ENCODE data around the gene MEAF6. TPM values are rescaled to one million over a fixed set of nuclear protein-coding genes. Genes with fewer than 3 reads are reported as not detected.

Gene MEAF6
- total RNA-seq, 6 donors from 2014 or later: 59.9 to 131 (median 75.1) TPM

DNA sequence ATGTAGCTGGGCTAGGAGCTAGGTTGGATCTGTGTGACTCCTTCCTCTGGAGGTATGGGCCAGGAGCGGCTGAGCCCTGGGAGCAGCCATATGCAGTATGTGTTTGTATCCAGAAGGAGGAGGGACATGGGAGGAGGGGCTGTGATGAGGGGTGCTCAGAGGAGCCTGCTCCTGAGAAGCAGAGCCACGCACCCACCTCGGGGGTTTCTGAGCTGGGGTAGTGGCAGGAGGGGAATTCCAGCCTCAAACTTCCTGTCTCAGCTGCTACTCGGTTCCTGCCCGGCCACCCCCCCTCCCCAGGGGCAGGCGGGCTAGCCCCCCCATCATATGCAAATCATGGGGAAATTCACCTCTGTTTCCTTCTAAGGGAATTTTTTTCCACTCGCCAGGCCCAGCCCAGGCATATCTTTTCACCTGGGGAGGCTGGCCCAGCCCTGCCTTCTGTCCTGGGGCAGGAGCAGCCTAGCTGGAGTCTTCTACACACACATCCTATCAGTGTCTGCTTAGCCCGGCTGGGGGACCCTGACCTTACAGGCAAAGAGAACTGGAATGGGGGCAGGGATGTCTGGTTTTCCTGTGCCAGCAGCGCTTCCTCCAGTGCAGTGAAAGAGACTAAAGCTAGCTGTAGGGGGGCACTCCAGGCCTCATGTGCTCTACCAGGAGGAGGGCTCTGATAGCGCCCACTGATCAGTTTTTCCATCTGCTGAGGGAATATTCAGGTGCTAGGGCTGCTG lies 37.2 kb downstream of the MEAF6 start:
- H3K27ac ChIP-seq: peak overlapping the region; percentile 96 to 99 (median 96)
- H3K27me3 ChIP-seq: no peaks in the 10 kb centered on the region
- H3K36me3 ChIP-seq: peaks cover 8 to 62% (median 37%) of the 10 kb centered on the region in 4 donors
- H3K9me3 ChIP-seq: no peaks in the 10 kb centered on the region
- H3K4me1 ChIP-seq: peaks cover 70 to 84% (median 81%) of the 10 kb centered on the region in 4 donors
- TF ChIP-seq EP300 (IDR thresholded peaks at IDR 0.05): peak in 1 of 4 donors; percentile 49
- TF ChIP-seq POLR2A (IDR thresholded peaks at IDR 0.05): peak in 2 of 4 donors; percentile 25 to 51
- TF ChIP-seq POLR2AphosphoS5 (IDR thresholded peaks at IDR 0.05): peak; percentile 15 to 71
- TF ChIP-seq, protein P1, sequence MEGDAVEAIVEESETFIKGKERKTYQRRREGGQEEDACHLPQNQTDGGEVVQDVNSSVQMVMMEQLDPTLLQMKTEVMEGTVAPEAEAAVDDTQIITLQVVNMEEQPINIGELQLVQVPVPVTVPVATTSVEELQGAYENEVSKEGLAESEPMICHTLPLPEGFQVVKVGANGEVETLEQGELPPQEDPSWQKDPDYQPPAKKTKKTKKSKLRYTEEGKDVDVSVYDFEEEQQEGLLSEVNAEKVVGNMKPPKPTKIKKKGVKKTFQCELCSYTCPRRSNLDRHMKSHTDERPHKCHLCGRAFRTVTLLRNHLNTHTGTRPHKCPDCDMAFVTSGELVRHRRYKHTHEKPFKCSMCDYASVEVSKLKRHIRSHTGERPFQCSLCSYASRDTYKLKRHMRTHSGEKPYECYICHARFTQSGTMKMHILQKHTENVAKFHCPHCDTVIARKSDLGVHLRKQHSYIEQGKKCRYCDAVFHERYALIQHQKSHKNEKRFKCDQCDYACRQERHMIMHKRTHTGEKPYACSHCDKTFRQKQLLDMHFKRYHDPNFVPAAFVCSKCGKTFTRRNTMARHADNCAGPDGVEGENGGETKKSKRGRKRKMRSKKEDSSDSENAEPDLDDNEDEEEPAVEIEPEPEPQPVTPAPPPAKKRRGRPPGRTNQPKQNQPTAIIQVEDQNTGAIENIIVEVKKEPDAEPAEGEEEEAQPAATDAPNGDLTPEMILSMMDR (IDR thresholded peaks at IDR 0.05): peak in 2 of 6 experiments; percentile 20
- H3K4me3 ChIP-seq: peak overlapping the region; percentile 42 to 92 (median 84)
- DNase-seq (peak; percentile 84 to 90), ATAC-seq (ENCODE audit: low FRiP score in 2 of 2) (no peak)
- 11 to 27% methylated on average over 7 to 10 of the region's 10 CpGs for WGBS, 2 donors

DNA sequence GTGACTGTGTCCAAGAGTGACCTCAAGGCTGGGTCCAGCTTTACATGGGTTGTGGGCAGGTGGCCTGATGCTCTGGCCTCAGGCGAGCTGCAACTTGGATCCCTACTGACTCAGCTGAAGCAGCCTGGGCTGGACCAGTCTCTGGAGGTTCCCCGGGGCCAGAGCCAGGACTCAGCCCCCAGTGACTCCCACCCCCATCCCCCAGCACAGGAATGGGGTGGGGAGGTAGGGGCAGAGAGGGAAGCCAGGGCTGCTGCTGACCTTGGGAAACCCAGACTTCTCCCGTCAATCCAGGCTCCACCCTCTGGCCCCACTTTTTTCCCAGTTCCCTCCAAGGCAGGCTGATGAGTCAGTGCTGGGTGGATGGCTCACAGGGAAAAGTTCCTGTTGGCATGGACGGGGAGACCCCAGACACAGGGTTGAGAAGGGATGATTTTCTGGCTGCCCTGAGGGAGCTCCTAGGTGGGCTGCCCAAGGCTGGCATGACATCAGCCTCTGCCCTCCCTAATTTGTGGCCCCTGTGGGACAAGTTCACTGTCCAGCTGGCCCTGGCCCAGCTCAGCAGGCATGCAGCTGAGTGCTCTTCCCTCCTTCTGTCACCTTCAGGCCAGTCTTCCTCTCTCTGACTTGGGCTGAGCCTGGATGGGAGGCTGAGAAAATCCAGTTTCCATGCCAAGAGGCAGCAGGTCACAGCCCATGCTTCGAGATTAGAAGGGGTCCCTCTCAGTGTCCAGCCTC lies 37.9 kb downstream of the MEAF6 start:
- TF ChIP-seq EP300 (IDR thresholded peaks at IDR 0.05) (peak in 1 of 4 donors; percentile 57), POLR2A (IDR thresholded peaks at IDR 0.05) (peak in 1 of 4 donors; percentile 35), POLR2AphosphoS5 (IDR thresholded peaks at IDR 0.05) (peak; percentile 55 to 78)
- TF ChIP-seq, protein P1 (IDR thresholded peaks at IDR 0.05): no peak

DNA sequence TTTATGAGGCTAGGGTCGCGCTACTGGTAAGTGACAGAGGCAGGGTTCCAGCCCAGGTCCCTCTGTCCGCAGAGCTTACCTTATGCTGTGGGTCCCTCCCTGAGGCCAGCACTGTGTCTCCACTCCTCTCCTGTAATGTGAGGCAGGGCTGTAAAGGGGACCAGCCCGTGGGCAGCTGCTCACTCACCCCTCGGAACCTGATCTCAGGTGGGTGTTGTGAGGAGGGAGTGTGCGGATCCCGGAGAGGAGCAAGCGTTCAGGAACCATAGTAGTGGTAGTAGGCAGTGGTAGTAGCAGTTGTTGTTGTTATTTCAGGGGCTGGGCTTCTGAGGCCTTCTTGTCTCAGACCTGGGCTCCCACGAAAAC lies 38.5 kb downstream of the MEAF6 start:
- 42 to 66% methylated on average over 9 of the region's 9 CpGs for WGBS, 2 donors
- H3K27ac ChIP-seq: peak overlapping the region; percentile 96 to 99 (median 96)
- peak overlapping the region; percentile 75 to 92 (median 84) for H3K4me3 ChIP-seq
- no peaks in the 10 kb centered on the region for H3K27me3 ChIP-seq
- H3K36me3 ChIP-seq: peaks cover 7 to 49% (median 24%) of the 10 kb centered on the region in 4 donors
- peaks cover 82 to 92% (median 89%) of the 10 kb centered on the region in 4 donors for H3K4me1 ChIP-seq
- ATAC-seq (ENCODE audit: low FRiP score in 2 of 2) (no peak), DNase-seq (no peak)
- TF ChIP-seq, protein P1 (IDR thresholded peaks at IDR 0.05): no peak
- TF ChIP-seq POLR2AphosphoS5 (IDR thresholded peaks at IDR 0.05): no peak
- TF ChIP-seq POLR2A (IDR thresholded peaks at IDR 0.05): no peak
- no peak for TF ChIP-seq EP300 (IDR thresholded peaks at IDR 0.05)
- H3K9me3 ChIP-seq: no peaks in the 10 kb centered on the region

More for the DNA sequence above, 37.9 kb downstream of the MEAF6 start:
- DNase-seq (peak in 1 of 2 donors; percentile 83), ATAC-seq (ENCODE audit: low FRiP score in 2 of 2) (peak in 1 of 2 donors; percentile 49)
- peaks cover 76 to 91% (median 88%) of the 10 kb centered on the region in 4 donors for H3K4me1 ChIP-seq
- peak overlapping the region; percentile 96 to 99 (median 96) for H3K27ac ChIP-seq
- H3K4me3 ChIP-seq: peak overlapping the region; percentile 75 to 92 (median 84)
- WGBS, 2 donors: 17 to 19% methylated on average over 4 to 5 of the region's 5 CpGs
- H3K27me3 ChIP-seq: no peaks in the 10 kb centered on the region
- H3K9me3 ChIP-seq: no peaks in the 10 kb centered on the region
- H3K36me3 ChIP-seq: peaks cover 8 to 55% (median 30%) of the 10 kb centered on the region in 4 donors

DNA sequence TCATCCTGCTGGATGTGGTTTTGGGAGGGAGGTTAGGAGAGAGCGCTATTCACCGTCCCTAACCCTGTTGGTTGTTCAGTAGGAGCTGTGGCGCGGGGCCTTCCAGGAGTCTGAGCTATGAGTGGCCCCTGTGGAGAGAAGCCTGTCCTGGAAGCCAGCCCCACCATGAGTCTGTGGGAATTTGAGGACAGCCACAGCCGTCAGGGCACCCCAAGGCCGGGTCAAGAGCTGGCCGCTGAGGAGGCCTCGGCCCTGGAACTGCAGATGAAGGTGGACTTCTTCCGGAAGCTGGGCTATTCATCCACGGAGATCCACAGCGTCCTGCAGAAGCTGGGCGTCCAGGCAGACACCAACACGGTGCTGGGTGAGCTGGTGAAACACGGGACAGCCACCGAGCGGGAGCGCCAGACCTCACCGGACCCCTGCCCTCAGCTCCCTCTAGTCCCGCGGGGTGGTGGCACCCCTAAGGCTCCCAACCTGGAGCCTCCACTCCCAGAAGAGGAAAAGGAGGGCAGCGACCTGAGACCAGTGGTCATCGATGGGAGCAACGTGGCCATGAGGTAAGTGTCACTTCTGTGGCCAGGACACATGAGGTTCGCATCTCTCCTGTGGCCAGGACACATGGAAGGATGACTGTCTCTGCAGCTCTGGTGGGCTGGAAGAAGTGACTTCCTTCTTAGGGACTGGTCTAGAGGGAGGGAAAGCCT lies 39.0 kb downstream of the MEAF6 start:
- ATAC-seq (ENCODE audit: low FRiP score in 2 of 2): no peak
- Histone ChIP-seq H3K36me3 (peaks cover 2 to 44% (median 19%) of the 10 kb centered on the region in 4 donors), H3K27ac (peak overlapping the region; percentile 96 to 99 (median 96)), H3K4me1 (peaks cover 81 to 91% (median 88%) of the 10 kb centered on the region in 4 donors), H3K27me3 (no peaks in the 10 kb centered on the region), H3K4me3 (peak overlapping the region; percentile 75 to 92 (median 84)), H3K9me3 (no peaks in the 10 kb centered on the region)
- DNase-seq: peak; percentile 30 to 67
- TF ChIP-seq EP300 (IDR thresholded peaks at IDR 0.05): no peak
- TF ChIP-seq POLR2AphosphoS5 (IDR thresholded peaks at IDR 0.05): no peak
- TF ChIP-seq, protein P1 (IDR thresholded peaks at IDR 0.05): no peak
- TF ChIP-seq POLR2A (IDR thresholded peaks at IDR 0.05): peak in 1 of 4 donors; percentile 14
- 67 to 80% methylated on average over 1 to 23 of the region's 24 CpGs for WGBS, 2 donors

Data from upper lobe of left lung (tissue), 6 donors.